ENCODE measurements around the gene ANKRD52. TPM values are rescaled to one million over a fixed set of nuclear protein-coding genes. Genes with fewer than 3 reads are reported as not detected.

Gene ANKRD52
- total RNA-seq, 1 donor from 2014 or later: 49.1 TPM

DNA sequence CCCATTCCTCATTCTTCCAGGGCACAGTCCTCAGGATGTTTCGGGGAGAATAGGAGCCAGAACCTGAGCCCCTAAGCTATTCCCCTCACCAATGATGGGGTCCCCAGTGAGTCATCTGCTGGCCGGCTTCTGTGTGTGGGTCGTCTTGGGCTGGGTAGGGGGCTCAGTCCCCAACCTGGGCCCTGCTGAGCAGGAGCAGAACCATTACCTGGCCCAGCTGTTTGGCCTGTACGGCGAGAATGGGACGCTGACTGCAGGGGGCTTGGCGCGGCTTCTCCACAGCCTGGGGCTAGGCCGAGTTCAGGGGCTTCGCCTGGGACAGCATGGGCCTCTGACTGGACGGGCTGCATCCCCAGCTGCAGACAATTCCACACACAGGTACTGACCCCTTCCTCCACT, 27.0 kb downstream of the ANKRD52 start:
- H3K27me3 Mint-ChIP-seq (ENCODE audit: unreplicated experiment): no peaks in the 10 kb centered on the region
- no peak overlapping the region for H3K27ac Mint-ChIP-seq (ENCODE audit: unreplicated experiment)
- TF ChIP-seq, protein P1, sequence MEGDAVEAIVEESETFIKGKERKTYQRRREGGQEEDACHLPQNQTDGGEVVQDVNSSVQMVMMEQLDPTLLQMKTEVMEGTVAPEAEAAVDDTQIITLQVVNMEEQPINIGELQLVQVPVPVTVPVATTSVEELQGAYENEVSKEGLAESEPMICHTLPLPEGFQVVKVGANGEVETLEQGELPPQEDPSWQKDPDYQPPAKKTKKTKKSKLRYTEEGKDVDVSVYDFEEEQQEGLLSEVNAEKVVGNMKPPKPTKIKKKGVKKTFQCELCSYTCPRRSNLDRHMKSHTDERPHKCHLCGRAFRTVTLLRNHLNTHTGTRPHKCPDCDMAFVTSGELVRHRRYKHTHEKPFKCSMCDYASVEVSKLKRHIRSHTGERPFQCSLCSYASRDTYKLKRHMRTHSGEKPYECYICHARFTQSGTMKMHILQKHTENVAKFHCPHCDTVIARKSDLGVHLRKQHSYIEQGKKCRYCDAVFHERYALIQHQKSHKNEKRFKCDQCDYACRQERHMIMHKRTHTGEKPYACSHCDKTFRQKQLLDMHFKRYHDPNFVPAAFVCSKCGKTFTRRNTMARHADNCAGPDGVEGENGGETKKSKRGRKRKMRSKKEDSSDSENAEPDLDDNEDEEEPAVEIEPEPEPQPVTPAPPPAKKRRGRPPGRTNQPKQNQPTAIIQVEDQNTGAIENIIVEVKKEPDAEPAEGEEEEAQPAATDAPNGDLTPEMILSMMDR (IDR thresholded peaks at IDR 0.05; ENCODE audit: partially characterized antibody, unreplicated experiment): no peak
- no peaks in the 10 kb centered on the region for H3K4me1 Mint-ChIP-seq (ENCODE audit: low read depth, unreplicated experiment)
- no peak for DNase-seq
- no peaks in the 10 kb centered on the region for H3K36me3 Mint-ChIP-seq (ENCODE audit: unreplicated experiment)
- H3K9me3 Mint-ChIP-seq (ENCODE audit: unreplicated experiment): no peaks in the 10 kb centered on the region
- H3K4me3 Mint-ChIP-seq (ENCODE audit: unreplicated experiment): no peak overlapping the region

DNA sequence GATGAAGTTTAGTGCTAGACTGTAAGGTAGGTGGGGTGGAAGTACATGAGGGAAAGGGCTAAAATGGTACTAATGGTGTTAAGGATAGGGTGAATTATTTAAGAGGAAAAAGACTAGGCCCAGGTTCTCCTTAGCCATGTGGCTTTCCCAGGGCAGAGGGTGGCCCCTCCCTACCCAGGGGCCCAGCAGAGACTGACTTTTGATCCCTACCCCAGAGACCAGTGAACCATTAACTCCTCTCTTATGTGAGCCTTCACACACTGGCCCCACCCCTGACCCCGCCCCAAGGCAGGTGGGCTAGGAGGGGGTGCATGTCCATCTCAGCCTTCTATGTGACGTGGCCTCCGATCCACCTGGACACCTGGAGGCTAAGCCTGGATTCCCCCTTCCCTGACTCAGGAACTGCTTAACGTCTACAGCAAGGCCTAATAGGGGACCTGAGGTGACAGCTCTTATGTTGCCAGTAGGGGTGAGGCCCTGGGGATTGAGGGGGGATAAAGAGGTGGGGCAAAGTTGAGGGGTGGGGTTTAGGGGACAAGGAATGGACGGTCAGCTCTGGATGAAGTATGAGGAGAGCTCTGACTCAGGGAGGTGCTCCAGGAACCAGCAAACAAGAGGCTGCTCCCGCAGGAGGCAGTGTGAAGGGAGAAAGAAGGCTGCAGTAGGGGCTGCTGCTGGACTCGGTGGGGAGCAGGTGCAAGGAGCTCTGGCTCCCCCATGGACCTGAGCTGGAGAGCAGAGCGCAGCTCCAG, 27.6 kb downstream of the ANKRD52 start:
- Mint-ChIP-seq H3K36me3 (ENCODE audit: unreplicated experiment) (no peaks in the 10 kb centered on the region), H3K4me3 (ENCODE audit: unreplicated experiment) (no peak overlapping the region), H3K4me1 (ENCODE audit: low read depth, unreplicated experiment) (no peaks in the 10 kb centered on the region), H3K27ac (ENCODE audit: unreplicated experiment) (no peak overlapping the region), H3K9me3 (ENCODE audit: unreplicated experiment) (no peaks in the 10 kb centered on the region), H3K27me3 (ENCODE audit: unreplicated experiment) (no peaks in the 10 kb centered on the region)
- no peak for DNase-seq
- TF ChIP-seq, protein P1 (IDR thresholded peaks at IDR 0.05; ENCODE audit: partially characterized antibody, unreplicated experiment): no peak

DNA sequence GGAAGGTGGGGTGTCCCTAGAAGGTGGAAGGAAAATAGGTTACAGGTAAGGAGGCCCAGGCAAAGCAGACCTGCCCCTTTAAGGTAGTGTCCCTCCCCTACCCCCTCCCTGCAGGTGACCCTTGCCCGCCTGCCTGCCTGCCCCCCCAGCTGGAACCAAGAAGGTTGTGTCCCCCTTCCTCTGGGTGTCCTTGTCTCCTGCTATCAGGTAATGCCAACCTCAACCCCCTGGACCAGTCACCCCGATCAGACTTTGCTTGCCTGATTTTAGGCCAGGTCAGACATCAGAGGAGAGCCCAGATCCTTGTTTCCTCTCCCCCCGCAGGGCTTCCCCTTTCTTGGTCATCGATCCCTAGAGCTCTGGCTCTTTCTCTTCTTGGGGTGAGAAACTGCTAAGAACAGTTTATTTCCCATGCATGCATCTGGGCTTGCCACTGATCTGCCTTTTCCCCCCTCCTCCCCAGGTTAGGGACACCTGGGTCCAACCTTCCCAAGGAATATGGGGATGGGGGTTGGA, 28.2 kb downstream of the ANKRD52 start, which contains the start of gene SLC39A5:
Gene SLC39A5 (plus strand): TSS at position 136 of the 516 bp plus-strand sequence. CDS start 1,224 bp downstream, outside the sequence.
- H3K36me3 Mint-ChIP-seq (ENCODE audit: unreplicated experiment): no peaks in the 10 kb centered on the region
- peaks cover 3% of the 10 kb centered on the region for H3K4me1 Mint-ChIP-seq (ENCODE audit: low read depth, unreplicated experiment)
- H3K27me3 Mint-ChIP-seq (ENCODE audit: unreplicated experiment): no peaks in the 10 kb centered on the region
- no peak within 1 kb of the TSS for H3K4me3 Mint-ChIP-seq (ENCODE audit: unreplicated experiment)
- no peak for DNase-seq
- no peaks in the 10 kb centered on the region for H3K9me3 Mint-ChIP-seq (ENCODE audit: unreplicated experiment)
- TF ChIP-seq, protein P1 (IDR thresholded peaks at IDR 0.05; ENCODE audit: partially characterized antibody, unreplicated experiment): no peak
- H3K27ac Mint-ChIP-seq (ENCODE audit: unreplicated experiment): no peak within 1 kb of the TSS

DNA sequence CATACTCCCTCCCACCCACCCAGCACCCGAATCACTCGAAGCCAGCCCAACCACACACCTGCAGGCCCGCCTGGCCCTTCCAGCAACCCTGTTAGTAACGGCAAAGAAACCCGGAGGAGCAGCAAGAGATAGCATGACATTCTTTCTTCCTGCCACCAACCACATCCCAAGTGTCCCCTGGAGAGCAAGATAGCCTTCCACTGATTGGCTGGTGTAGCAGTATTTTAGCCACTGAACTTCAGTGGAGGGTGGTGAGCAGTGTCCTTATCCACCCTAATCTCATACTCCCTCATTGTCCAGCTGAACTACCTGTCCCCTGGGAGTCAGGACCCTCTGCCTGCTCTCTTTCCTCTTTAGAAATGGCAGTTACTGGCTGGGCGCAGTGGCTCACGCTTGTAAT, 29.1 kb downstream of the ANKRD52 start:
- Mint-ChIP-seq H3K4me1 (ENCODE audit: low read depth, unreplicated experiment) (peaks cover 3% of the 10 kb centered on the region), H3K4me3 (ENCODE audit: unreplicated experiment) (no peak overlapping the region), H3K27me3 (ENCODE audit: unreplicated experiment) (peaks cover 1% of the 10 kb centered on the region), H3K27ac (ENCODE audit: unreplicated experiment) (no peak overlapping the region), H3K9me3 (ENCODE audit: unreplicated experiment) (no peaks in the 10 kb centered on the region), H3K36me3 (ENCODE audit: unreplicated experiment) (no peaks in the 10 kb centered on the region)
- DNase-seq: no peak
- TF ChIP-seq, protein P1 (IDR thresholded peaks at IDR 0.05; ENCODE audit: partially characterized antibody, unreplicated experiment): no peak

DNA sequence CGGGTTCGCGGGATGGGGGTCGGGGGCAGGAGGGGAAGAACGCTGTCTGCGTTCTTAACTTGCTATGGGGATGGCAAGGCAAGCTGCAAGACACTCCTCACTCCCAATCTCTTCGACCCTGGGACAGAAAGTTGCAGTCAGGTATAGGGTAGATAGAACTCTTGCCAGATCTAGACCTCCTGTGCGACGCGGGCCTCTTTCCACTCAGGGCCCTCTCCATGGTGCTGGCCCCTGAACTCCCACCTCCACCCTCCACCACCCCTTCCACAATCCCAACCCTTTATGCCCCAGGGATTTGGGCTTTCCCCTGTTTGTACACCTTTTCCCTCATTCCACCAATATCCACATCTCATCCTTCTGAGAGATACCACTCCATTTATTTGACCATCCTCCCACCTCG, 33.2 kb downstream of the ANKRD52 start:
- no peak for DNase-seq

More for the DNA sequence above, 33.2 kb downstream of the ANKRD52 start:
- TF ChIP-seq, protein P1 (IDR thresholded peaks at IDR 0.05; ENCODE audit: partially characterized antibody, unreplicated experiment): no peak
- H3K4me1 Mint-ChIP-seq (ENCODE audit: low read depth, unreplicated experiment): peaks cover 13% of the 10 kb centered on the region
- no peaks in the 10 kb centered on the region for H3K36me3 Mint-ChIP-seq (ENCODE audit: unreplicated experiment)
- H3K27me3 Mint-ChIP-seq (ENCODE audit: unreplicated experiment): peaks cover 5% of the 10 kb centered on the region
- H3K9me3 Mint-ChIP-seq (ENCODE audit: unreplicated experiment): peaks cover 6% of the 10 kb centered on the region
- H3K27ac Mint-ChIP-seq (ENCODE audit: unreplicated experiment): peak overlapping the region; percentile 52
- H3K4me3 Mint-ChIP-seq (ENCODE audit: unreplicated experiment): peak overlapping the region; percentile 75

Measured in glutamatergic neuron (in vitro differentiated cells).